ENCODE data around the gene TMEM107. TPM values are rescaled to one million over a fixed set of nuclear protein-coding genes. Genes with fewer than 3 reads are reported as not detected.
"Not testable (repeated sequence)": the region's sequence is repeated elsewhere in the genome, so short reads cannot be mapped to it uniquely, and the experiment has no call there.

Gene TMEM107
- total RNA-seq, 2 experiments from 2014 or later = 49.7 to 53.9 TPM

DNA sequence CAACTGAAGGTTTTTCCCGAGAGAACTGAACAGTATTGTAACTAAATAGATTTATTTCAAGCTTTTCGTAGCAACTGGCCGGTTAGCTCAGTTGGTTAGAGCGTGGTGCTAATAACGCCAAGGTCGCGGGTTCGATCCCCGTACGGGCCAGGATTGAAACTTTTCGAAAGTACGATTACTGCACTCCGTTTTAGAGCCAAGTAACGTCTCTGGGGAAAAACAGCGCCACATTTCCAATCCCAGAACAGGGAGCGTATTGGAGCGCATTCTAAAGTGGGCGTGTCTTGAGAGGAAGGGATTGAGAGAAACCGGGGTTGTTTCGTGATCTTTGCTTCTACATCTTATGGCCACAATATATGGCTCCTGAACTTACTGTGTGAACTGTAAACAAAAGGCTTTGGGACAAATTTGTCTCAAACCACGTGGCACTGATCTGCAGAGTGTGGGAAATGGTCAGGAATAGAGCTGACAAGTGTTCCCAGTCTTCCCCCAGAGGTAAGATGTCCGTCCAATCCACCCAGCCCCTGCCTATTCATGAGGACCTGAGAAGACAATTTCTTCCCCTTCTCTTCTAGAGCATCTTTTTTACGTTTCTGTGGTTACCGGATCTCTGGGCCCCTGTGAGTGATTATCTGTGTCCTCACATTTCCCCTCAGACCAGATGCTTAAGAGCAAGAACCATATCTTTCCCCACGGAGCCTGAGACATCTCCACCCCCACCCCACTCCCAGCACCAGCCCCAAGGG, 11.5 kb upstream of the TMEM107 start:
- DNase-seq = peak; percentile 93
- Mint-ChIP-seq H3K36me3 (ENCODE audit: low read depth) (no peaks in the 10 kb centered on the region), H3K27ac (no peak overlapping the region), H3K27me3 (peaks cover 8% of the 10 kb centered on the region), H3K4me3 (no peak overlapping the region), H3K9me3 (no peaks in the 10 kb centered on the region), H3K4me1 (peaks cover 18% of the 10 kb centered on the region)
- POLR2A ChIA-PET = interaction anchor here (0.9 to 21.0 kb wide), 15 partner anchors 12 to 194 kb away, joined by 3 to 612 read pairs (median 13); partner anchors contain the start of genes ALOXE3, AURKB, CTC1 and PFAS
- CTCF ChIA-PET = interaction anchor here (0.7 to 5.5 kb wide), 13 partner anchors 14 to 114 kb away, joined by 3 to 52 read pairs (median 5); partner anchors contain the start of gene AURKB

DNA sequence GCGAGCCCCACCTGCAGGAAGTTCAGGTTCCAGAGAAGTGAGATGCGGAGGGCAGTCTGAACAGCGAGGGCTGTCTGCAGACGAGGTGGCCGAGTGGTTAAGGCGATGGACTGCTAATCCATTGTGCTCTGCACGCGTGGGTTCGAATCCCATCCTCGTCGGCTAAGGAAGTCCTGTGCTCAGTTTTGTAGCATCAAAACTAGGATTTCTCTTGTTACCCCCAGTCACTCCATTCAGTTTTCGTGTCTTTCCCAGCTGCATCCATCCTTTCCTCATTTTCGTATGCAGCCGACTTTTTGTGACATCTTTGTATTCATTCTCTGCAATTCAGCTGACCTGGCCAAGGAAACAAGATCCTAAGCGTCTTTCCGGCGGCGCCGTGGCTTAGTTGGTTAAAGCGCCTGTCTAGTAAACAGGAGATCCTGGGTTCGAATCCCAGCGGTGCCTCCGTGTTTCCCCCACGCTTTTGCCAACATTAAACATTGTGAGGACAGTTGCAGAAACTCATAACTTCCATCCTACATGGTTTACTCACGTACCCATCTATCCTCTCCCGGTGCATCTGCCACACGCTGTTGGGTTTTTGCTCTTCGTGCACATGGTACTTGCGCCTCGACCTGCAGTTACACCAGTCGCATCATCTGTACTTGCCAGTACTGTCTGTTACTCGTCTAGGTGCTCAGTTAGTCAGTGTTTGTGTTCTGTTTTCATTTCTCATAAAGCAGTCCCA, 10.8 kb upstream of the TMEM107 start:
- Mint-ChIP-seq H3K9me3 (no peaks in the 10 kb centered on the region), H3K4me1 (peaks cover 18% of the 10 kb centered on the region), H3K27ac (no peak overlapping the region), H3K36me3 (ENCODE audit: low read depth) (no peaks in the 10 kb centered on the region), H3K27me3 (peaks cover 11% of the 10 kb centered on the region), H3K4me3 (no peak overlapping the region)
- ChIA-PET POLR2A (interaction anchor here (1.0 to 21.0 kb wide), 14 partner anchors 12 to 109 kb away, joined by 3 to 612 read pairs (median 15); partner anchors contain the start of genes ALOXE3, AURKB, CTC1 and HES7), CTCF (interaction anchor here (0.7 to 5.5 kb wide), 12 partner anchors 13 to 113 kb away, joined by 3 to 52 read pairs (median 5); partner anchors contain the start of gene AURKB)
- DNase-seq = peak; percentile 94

DNA sequence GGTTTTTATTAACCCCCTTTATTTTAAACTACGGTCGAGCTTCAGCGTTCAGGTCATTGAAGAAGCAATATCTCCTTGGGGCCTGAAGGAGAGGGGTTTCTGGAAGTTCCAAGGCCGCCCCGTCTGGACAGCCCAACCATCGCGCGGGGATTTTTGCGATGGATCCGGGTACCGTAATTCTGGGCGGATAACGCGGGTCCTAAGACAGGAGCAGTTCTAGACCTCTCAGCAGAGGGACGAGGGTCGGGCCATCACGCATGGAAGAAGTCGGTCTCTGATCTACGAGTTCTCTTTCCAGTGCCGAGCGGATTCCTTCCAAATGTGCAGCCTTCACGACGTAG, 10.2 kb upstream of the TMEM107 start:
- ChIA-PET POLR2A (interaction anchor here (1.0 to 21.0 kb wide), 12 partner anchors 11 to 109 kb away, joined by 3 to 612 read pairs (median 13); partner anchors contain the start of genes ALOXE3, AURKB, CTC1 and HES7), CTCF (interaction anchor here (1.5 to 5.5 kb wide), 6 partner anchors 12 to 66 kb away, joined by 5 to 52 read pairs (median 9); no protein-coding TSS in a partner anchor)
- H3K4me1 Mint-ChIP-seq = peaks cover 19% of the 10 kb centered on the region
- H3K9me3 Mint-ChIP-seq = no peaks in the 10 kb centered on the region
- H3K27ac Mint-ChIP-seq = no peak overlapping the region
- peaks cover 12% of the 10 kb centered on the region for H3K27me3 Mint-ChIP-seq
- H3K4me3 Mint-ChIP-seq = no peak overlapping the region
- no peaks in the 10 kb centered on the region for H3K36me3 Mint-ChIP-seq (ENCODE audit: low read depth)
- no peak for DNase-seq

DNA sequence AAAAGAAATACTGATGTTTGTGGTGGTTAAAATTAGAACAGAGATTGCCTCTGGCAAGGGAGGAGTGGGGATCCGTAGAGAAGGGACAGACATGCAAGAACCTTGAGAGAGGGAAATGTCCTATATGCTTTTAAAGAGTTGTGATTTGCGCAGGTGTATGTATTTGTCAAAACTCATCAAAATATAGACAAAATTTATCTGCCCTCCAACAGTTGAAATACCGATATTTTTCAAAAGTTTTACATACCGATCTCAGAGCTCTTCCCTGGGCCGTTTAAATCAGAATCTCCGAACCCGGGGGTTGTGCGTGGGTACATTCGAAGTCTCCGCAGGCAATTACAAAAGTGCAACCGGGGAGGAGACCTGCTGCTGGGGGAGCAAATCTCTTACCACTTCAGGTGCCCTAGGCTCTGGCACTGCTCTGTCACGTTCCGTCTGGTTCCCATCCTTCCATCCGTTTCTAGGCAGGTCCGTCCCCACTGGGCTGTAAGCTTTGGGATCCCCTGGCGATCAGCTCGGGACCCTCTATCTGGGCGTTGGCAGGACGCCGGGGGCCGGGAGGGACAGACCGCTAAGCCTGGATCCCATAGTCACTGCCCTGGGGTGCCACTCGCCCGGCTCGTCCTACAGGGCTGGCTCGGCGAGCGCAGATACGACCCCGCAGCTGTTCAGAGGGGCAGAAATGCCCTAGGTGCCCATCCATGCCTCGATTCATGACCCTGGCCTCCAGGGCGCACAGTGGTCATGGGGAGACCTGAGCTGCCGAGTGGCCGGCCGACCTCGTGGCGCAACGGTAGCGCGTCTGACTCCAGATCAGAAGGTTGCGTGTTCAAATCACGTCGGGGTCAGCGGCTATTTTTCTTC, 9.6 kb upstream of the TMEM107 start:
- Mint-ChIP-seq H3K27me3 (peaks cover 14% of the 10 kb centered on the region), H3K4me3 (no peak overlapping the region), H3K36me3 (ENCODE audit: low read depth) (no peaks in the 10 kb centered on the region), H3K27ac (no peak overlapping the region), H3K4me1 (peaks cover 18% of the 10 kb centered on the region), H3K9me3 (no peaks in the 10 kb centered on the region)
- ChIA-PET POLR2A (interaction anchor here (1.0 to 21.0 kb wide), 12 partner anchors 10 to 109 kb away, joined by 3 to 612 read pairs (median 13); partner anchors contain the start of genes ALOXE3, AURKB, CTC1 and HES7), CTCF (interaction anchor here (0.8 to 5.5 kb wide), 8 partner anchors 9 to 67 kb away, joined by 3 to 52 read pairs (median 6); no protein-coding TSS in a partner anchor)
- DNase-seq = peak; percentile 90

DNA sequence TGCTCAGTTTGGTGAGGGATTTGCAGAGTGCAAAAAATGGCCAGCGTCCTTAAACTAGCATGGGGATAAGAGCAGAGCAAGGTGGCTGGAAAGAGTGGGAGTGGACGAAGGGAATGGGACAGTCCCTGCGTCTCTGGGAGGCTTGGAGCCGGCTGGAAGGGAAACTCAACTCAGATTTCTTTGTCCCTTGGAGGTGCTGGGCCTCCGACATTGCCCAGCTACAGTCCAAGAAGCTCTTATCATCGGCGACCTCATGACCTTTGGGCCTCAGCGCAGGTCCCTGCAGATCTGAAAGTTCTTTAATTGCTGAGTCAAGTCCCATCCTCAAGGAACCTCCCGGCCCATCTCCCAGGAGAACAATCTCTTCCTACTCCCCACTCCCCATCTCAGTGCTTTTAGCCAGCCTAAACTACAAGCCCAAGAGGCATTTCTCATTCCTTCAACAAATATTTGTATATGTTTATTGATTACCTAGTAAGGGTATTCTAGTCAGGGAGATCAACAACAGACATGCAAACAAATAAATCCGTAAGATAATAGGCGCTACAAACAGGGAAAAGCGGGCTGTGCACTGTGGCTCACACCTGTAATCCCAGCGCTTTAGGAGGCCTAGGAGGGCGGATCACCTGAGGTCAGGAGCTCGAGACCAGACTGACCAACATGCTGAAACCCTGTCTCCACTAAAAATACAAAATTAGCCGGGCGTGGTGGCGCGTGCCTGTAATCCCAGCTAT, 985 bp upstream of the TMEM107 start:
- ChIA-PET POLR2A (interaction anchor here (0.8 to 6.4 kb wide), 8 partner anchors 10 to 490 kb away, joined by 3 to 653 read pairs (median 8); partner anchors contain the start of genes AURKB, BORCS6, PER1 and TP53), CTCF (interaction anchor here (1.1 kb wide), 2 partner anchors 13 to 18 kb away, joined by 3 read pairs; partner anchors contain the start of gene BORCS6)
- peaks cover 5% of the 10 kb centered on the region for H3K27me3 Mint-ChIP-seq
- DNase-seq = no peak
- H3K9me3 Mint-ChIP-seq = no peaks in the 10 kb centered on the region
- H3K36me3 Mint-ChIP-seq (ENCODE audit: low read depth) = peaks cover 3% of the 10 kb centered on the region
- peaks cover 52% of the 10 kb centered on the region for H3K4me1 Mint-ChIP-seq
- H3K4me3 Mint-ChIP-seq = peak overlapping the region; percentile 94
- peak overlapping the region; percentile 85 for H3K27ac Mint-ChIP-seq

DNA sequence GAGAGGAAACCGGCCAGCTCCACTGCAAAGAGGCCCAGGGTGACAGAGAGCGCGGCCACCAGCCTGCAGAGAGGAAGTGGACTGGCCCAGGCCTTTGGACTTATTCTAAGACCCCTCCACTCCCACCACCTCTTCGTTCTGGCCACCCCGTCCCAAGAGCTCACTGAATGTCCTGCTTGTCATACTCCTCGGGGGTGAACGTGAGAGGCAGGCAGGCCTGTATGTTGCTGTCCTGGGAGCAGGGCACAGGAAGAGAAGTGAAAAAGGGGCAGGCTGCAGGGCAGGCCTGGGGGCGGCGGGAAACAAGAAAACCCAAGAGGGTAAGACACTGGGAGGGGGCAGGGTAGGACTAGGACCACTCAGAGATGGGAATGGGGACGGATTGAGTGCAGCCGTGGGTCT, 384 bp downstream of the TMEM107 start:
- Mint-ChIP-seq H3K27ac (peak overlapping the region; percentile 85), H3K4me1 (peaks cover 56% of the 10 kb centered on the region), H3K4me3 (peak overlapping the region; percentile 94), H3K36me3 (ENCODE audit: low read depth) (peaks cover 3% of the 10 kb centered on the region), H3K9me3 (no peaks in the 10 kb centered on the region), H3K27me3 (no peaks in the 10 kb centered on the region)
- peak; percentile 26 for DNase-seq
- ChIA-PET CTCF (no interaction called here), POLR2A (interaction anchor here (0.8 to 6.4 kb wide), 11 partner anchors 8 to 488 kb away, joined by 3 to 653 read pairs (median 4); partner anchors contain the start of genes AURKB, BORCS6, CTC1 and PER1)

DNA sequence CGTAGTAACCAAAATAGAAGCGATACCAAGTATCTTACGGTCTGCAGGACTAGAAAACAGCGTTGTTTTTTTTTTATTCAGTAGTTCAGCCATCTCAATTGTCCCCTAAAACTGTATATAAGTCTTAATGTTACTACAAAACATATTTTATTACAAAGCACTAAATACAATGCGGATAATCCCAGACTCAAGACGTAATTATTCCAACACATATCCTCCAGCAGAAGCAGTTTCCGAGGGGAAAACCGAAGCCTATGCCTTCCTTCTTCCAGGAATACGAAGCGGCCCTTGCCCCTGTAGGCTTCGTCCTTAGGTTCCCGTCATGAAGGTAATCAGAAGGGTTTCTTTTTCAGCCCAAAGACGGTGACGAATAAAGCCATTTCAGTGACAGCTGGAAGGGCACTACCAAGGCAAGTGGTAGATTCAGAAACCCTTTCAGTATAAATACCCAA, 2.3 kb downstream of the TMEM107 start:
- no peak for DNase-seq
- H3K4me1 Mint-ChIP-seq = peaks cover 56% of the 10 kb centered on the region
- peak overlapping the region; percentile 76 for H3K4me3 Mint-ChIP-seq
- H3K27ac Mint-ChIP-seq = peak overlapping the region; percentile 95
- H3K27me3 Mint-ChIP-seq = no peaks in the 10 kb centered on the region
- ChIA-PET CTCF (interaction anchor here (0.7 to 2.2 kb wide), 12 partner anchors 10 to 127 kb away, joined by 3 to 10 read pairs (median 5); partner anchors contain the start of gene BORCS6), POLR2A (interaction anchor here (0.6 to 6.4 kb wide), 52 partner anchors 14 to 1139 kb away, joined by 3 to 653 read pairs (median 5); partner anchors contain the start of genes ALOXE3, AURKB, BORCS6 and CNTROB)
- peaks cover 3% of the 10 kb centered on the region for H3K36me3 Mint-ChIP-seq (ENCODE audit: low read depth)
- no peaks in the 10 kb centered on the region for H3K9me3 Mint-ChIP-seq

DNA sequence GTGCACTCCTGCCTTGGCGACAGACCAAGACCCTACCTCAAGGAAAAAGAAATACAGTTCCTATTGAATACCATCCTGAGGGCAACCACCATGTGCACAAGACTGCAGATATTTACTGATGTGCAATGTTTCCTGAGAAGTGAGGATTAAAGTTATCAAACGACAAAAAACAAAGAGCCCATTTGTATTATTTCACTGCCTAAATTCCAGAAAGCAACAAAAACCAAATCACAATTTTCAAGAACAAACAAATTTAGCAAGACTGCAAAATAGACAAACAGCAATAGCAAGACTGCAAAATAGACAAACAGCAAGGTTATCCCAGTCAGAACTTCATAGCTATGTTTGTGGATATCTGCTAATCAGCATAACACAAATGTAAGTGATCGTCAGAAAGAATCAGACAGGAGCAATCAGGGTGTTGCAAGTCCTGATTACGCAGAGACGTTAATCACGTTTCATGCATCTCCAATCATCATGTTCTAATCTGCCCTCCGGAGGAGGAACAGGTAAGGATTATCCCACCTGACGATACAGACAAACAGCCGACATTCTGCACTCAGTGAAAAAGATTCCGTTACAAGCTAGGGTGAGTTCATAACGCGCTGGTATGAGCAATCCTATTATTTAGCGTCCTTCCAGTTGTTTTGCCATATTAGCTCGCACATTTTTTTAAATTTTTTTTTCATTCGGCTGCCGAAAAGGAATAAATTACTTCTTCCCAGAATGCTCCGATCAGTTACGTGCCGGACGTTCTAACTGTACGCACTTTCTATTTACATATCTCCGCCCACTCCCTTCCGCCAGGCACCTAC, 2.9 kb downstream of the TMEM107 start:
- Mint-ChIP-seq H3K36me3 (ENCODE audit: low read depth) (peaks cover 3% of the 10 kb centered on the region), H3K4me3 (peak overlapping the region; percentile 76), H3K27ac (peak overlapping the region; percentile 95), H3K27me3 (no peaks in the 10 kb centered on the region), H3K4me1 (peaks cover 57% of the 10 kb centered on the region), H3K9me3 (no peaks in the 10 kb centered on the region)
- peak; percentile 84 for DNase-seq
- ChIA-PET CTCF (interaction anchor here (0.7 to 2.2 kb wide), 12 partner anchors 9 to 128 kb away, joined by 3 to 10 read pairs (median 5); partner anchors contain the start of gene BORCS6), POLR2A (interaction anchor here (0.6 to 6.4 kb wide), 58 partner anchors 15 to 1138 kb away, joined by 3 to 653 read pairs (median 5); partner anchors contain the start of genes ALOXE3, AURKB, BORCS6 and CNTROB)

DNA sequence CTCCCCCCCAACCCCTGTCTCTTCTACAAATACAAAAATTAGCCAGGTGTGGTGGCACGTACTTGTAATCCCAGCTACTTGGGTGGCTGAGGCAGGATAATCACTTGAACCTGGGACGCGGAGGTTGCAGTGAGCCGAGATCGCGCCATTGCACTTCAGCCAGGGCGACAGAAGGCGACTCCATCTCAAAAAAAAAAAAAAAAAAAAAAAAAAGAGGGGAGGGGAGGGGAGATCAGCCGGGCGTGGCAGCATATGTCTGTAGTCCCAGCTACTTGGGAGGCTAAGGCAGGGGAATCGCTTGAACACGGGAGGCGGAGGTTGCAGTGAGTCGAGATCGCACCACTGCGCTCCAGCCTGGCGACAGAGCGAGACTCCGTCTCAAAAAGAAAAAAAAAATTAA, 6.0 kb downstream of the TMEM107 start:
- H3K9me3 Mint-ChIP-seq = not testable (repeated sequence)

DNA sequence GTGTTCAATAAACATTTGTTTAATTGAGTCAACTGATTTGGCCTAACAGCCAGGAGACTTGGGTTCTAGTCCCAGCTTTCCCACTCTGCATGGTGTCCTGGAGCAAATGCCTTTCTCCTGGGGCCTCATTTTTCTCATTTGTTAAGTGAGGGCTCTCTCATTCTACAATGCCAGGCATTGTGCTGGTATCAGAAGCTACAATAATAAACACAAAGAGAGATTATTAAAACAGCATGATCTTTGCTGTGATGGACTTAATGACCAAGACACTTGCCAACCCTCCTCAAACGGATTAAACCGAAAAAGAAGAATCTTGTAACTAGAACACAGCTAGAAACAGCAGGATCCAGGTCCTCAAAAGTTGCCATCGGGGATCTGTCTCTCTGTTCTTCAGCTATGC, 8.7 kb downstream of the TMEM107 start:
- CTCF ChIA-PET = interaction anchor here (0.5 to 1.5 kb wide), 5 partner anchors 9 to 74 kb away, joined by 3 to 7 read pairs (median 3); partner anchors contain the start of gene BORCS6
- Mint-ChIP-seq H3K27me3 (no peaks in the 10 kb centered on the region), H3K9me3 (no peaks in the 10 kb centered on the region), H3K4me3 (no peak overlapping the region), H3K36me3 (ENCODE audit: low read depth) (no peaks in the 10 kb centered on the region), H3K27ac (no peak overlapping the region), H3K4me1 (peaks cover 34% of the 10 kb centered on the region)
- DNase-seq = no peak
- POLR2A ChIA-PET = interaction anchor here (0.7 to 2.0 kb wide), 5 partner anchors 8 to 45 kb away, joined by 3 to 7 read pairs (median 4); no protein-coding TSS in a partner anchor

More for the DNA sequence above, 6.0 kb downstream of the TMEM107 start:
- H3K27me3 Mint-ChIP-seq; H3K4me3 Mint-ChIP-seq; POLR2A ChIA-PET; H3K27ac Mint-ChIP-seq; DNase-seq; H3K36me3 Mint-ChIP-seq (ENCODE audit: low read depth): not testable (repeated sequence)
- peaks cover 37% of the 10 kb centered on the region for H3K4me1 Mint-ChIP-seq
- CTCF ChIA-PET = interaction anchor here (0.9 to 1.3 kb wide), 2 partner anchors 12 to 112 kb away, joined by 3 read pairs; no protein-coding TSS in a partner anchor

All from activated CD4-positive, alpha-beta memory T cell treated with anti-CD3 and anti-CD28 coated beads, Interleukin-2, amount 10 ng/mL, durations not matched to agents 7 days and 5 days (primary cell).